Pancreas (tissue), 10 donors: ENCODE results near the gene GOLT1A. TPM values are rescaled to one million over a fixed set of nuclear protein-coding genes. Genes with fewer than 3 reads are reported as not detected.

Experiments
- ATAC-seq, 4 donors: fragments of 200-7000 bp; cut with Tn5 transposase; one replicate each; pipeline versions ENCODE4 v1.8.0 to v1.9.1; 2020; ENCODE audit warnings: mild to moderate bottlenecking in 4 of 4, moderate library complexity in 4 of 4
- DNase-seq, 6 donors: peaks; one replicate each; pipeline ENCODE4 v3.0.0-alpha.2; 2020
- FAIRE-seq: peaks from 2 replicates; lab custom pipeline; 2012; peaks lifted over from hg19 to GRCh38; lab: Jason Lieb, UNC
- H3K27ac ChIP-seq, 4 donors: fragments of 200-600 bp; sonication (generic); 1 replicate in 3 of 4; 2 replicates in 1 of 4; pipeline versions ENCODE4 v1.5.0 to v1.8.0; 2020
- H3K27me3 ChIP-seq, 4 donors: fragments of 200-600 bp; one replicate each; pipeline ENCODE4 v1.8.0; 2021
- H3K36me3 ChIP-seq, 3 donors: fragments of 200-600 bp; sonication (generic) in 1 of 3; one replicate each; pipeline versions ENCODE4 v1.5.0 to v1.8.0; 2020 to 2021
- H3K4me1 ChIP-seq, 3 donors: fragments of 200-600 bp; one replicate each; pipeline ENCODE4 v1.8.0; 2021
- H3K4me3 ChIP-seq, 4 donors: fragments of 200-600 bp; sonication (generic) in 2 of 4; one replicate each; pipeline versions ENCODE4 v1.5.0 to v1.8.0; 2020 to 2021
- H3K9me3 ChIP-seq, 4 donors: fragments of 200-600 bp; one replicate each; pipeline ENCODE4 v1.8.0; 2021
- WGBS, 2 donors: extraction: QIAGEN DNeasy Blood & Tissue Kit; methylation state at CpG; one replicate each; pipeline ENCODE4 v1.1.7; 2013; 5-methylcytosine and 5-hydroxymethylcytosine counted together
- intact Hi-C, 3 donors: fragments of 100-400 bp; cut with DNase I; formaldehyde crosslinking; loops; one replicate each; pipeline versions ENCODE4 v1.11.1 to v1.14.2; 2022
- polyA plus RNA-seq, 2 donors: library from polyadenylated mRNA; stranded (reverse); fragments of 200-250 nt; gene quantifications; one replicate each; pipeline ENCODE4 v1.2.3, GENCODE V29; 2013
- total RNA-seq, 6 donors: library from RNA; stranded (reverse); fragmentation: NEBNext Ultra II Directional in 4 of 6; extraction: Animal tissue kit (Norgen Biotek cat#: 25700) in 4 of 6; gene quantifications; one replicate each; pipeline versions ENCODE4 v1.2.1 to v1.2.4, GENCODE V29; 2021 to 2023
- TF ChIP-seq, protein P1 (sequence below), 4 donors: fragments of 200-600 bp; sonication (generic) in 3 of 4; IDR thresholded peaks; one replicate each; pipeline versions ENCODE4 v1.5.0 to v1.8.0; 2021; ENCODE audit warnings: antibody characterized with exemption in 4 of 4
- donor health status: healthy with polysubstance abuse.
- donor health status: DM: no; HTN: no; CAD: no; lungs with moderate emphysema.
- donor health status: DM: no; HTN: no; CAD: no.
- donor health status: control.
- donor health status: control.
- donor health status: Bipolar disorder and iron deficiency.
- donor health status: DM: yes; HTN: yes; CAD: no.
- donor health status: DM: no; HTN: no; CAD: no.
- donor health status: DM: no; HTN: no; CAD: no.
- donor health status: DM: yes; HTN: yes; CAD: no.

GOLT1A gene
- total and polyA plus RNA-seq, 8 donors: 6.0 to 38.8 (median 8.4) TPM

DNA sequence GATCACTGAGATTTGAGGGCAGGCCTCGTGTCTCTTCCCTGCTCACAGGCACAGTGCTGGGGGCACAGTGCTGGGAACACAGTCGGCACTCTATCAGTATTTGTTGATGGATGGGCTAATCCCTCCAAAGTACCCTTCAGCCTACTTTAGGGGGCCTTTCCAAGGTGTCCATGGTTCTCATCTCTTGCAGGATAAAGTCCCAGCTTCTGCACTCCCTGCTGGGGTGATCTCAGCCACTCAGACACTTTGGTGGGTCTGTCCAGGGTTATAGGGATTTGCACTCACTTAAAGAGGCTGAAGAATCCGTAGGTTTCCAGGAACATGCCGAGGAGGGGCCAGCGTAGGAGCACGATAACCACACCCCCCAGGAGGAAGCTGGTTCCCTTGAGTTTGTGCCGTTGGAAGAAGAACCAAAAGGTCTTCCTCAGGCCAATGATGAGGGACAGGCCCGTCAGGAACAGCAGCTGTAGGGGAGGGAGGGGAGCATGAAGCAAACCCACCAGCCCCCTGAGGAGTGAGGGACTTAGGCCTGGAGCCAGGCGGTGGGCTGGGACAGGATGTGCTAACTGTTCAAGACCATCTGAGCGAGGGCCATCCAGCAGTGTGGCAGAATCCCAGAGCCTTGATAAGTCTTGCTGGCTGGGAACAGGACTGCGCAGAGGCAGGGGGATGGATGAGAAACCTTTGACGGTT is 12.3 kb downstream of the GOLT1A start:
- intact Hi-C loops: no loop called here
- ATAC-seq (no peak), DNase-seq (peak in 1 of 6 donors; percentile 32), FAIRE-seq (no peak)
- no peaks in the 10 kb centered on the region for H3K27me3 ChIP-seq
- TF ChIP-seq, protein P1, sequence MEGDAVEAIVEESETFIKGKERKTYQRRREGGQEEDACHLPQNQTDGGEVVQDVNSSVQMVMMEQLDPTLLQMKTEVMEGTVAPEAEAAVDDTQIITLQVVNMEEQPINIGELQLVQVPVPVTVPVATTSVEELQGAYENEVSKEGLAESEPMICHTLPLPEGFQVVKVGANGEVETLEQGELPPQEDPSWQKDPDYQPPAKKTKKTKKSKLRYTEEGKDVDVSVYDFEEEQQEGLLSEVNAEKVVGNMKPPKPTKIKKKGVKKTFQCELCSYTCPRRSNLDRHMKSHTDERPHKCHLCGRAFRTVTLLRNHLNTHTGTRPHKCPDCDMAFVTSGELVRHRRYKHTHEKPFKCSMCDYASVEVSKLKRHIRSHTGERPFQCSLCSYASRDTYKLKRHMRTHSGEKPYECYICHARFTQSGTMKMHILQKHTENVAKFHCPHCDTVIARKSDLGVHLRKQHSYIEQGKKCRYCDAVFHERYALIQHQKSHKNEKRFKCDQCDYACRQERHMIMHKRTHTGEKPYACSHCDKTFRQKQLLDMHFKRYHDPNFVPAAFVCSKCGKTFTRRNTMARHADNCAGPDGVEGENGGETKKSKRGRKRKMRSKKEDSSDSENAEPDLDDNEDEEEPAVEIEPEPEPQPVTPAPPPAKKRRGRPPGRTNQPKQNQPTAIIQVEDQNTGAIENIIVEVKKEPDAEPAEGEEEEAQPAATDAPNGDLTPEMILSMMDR (IDR thresholded peaks at IDR 0.05): no peak
- H3K4me1 ChIP-seq: no peaks in the 10 kb centered on the region
- H3K27ac ChIP-seq: no peak overlapping the region
- 85 to 86% methylated on average over 12 of the region's 12 CpGs for WGBS, 2 donors
- H3K4me3 ChIP-seq: no peak overlapping the region
- no peaks in the 10 kb centered on the region for H3K36me3 ChIP-seq
- H3K9me3 ChIP-seq: no peaks in the 10 kb centered on the region

DNA sequence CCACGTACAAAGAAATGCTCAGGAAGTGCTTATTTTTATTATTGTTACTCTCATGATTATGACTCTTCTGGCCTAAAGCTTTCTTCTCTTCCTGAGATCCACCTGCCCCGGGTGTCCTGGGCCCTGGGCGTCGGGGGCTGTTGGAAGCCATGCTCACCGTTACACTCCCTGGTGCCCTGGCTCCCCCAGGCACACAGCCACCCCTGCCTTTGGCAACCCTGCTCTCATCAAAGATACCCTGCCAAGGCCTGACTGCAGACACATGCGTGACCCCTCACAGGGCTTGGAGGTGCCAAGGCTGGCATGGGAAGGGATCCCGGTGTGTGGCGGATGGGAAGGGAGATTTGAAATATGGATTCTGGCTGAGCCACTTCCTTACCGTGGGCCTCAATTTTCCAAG is 14.2 kb downstream of the GOLT1A start:
- intact Hi-C loops: no loop called here
- H3K4me1 ChIP-seq: no peaks in the 10 kb centered on the region
- ATAC-seq (no peak), FAIRE-seq (no peak), DNase-seq (peak in 1 of 6 donors; percentile 43)
- H3K27ac ChIP-seq: no peak overlapping the region
- 80 to 81% methylated on average over 9 of the region's 9 CpGs for WGBS, 2 donors
- H3K4me3 ChIP-seq: no peak overlapping the region
- TF ChIP-seq, protein P1 (IDR thresholded peaks at IDR 0.05): no peak
- H3K9me3 ChIP-seq: no peaks in the 10 kb centered on the region
- H3K27me3 ChIP-seq: no peaks in the 10 kb centered on the region
- no peaks in the 10 kb centered on the region for H3K36me3 ChIP-seq

DNA sequence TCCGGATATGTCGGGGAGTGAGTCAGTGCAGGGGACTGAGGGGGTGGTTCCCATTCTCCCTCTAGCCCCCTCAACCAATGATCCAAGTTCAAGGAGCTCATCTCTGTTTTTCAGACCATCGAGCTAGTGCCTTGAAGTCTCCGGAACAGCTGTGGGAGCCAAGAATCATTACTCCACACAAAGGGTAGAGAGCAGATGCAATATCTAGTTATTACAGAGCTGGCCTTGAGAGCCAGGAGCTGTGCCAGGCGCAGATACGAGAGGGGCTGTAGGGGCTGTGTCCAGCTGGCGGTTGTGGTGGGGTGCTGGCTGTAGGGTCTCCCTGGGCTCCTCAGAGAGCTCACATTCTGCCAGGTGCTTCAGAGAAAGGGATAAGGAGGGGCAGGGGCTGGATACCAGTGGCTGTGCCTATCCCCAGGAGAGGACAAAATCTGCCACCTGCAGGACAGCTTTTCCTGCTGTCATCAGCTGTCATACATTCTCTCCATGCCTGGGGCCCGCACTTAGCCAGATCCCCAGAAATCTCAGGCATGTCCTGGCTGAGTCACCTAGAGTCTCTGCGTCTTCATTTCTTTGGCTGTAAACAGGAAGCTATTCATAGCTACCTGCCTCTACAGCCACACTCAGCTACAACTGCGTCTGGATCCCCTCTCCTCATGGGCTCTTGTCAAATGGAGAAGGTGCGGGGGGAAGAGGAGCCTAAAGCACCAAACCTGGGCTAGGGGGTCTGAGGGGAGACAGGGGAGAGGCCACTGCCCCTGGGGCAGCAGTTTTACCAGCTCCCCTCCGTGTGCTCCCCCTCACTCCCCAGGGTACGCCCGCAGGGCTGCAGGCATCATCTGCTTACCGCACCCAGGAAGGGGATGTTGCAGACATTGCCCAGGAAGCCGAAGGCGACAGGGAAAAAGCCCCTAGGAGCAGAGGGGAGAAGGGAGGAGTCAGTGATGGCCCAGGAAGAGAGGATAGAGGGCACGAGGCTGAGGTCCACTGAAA is 15.1 kb downstream of the GOLT1A start:
- WGBS, 2 donors: 58 to 69% methylated on average over 18 of the region's 18 CpGs
- TF ChIP-seq, protein P1 (IDR thresholded peaks at IDR 0.05): no peak
- peak in 2 of 6 donors; percentile 40 to 49 for DNase-seq
- H3K9me3 ChIP-seq: no peaks in the 10 kb centered on the region
- H3K27ac ChIP-seq: no peak overlapping the region
- H3K27me3 ChIP-seq: no peaks in the 10 kb centered on the region
- FAIRE-seq: no peak
- H3K36me3 ChIP-seq: no peaks in the 10 kb centered on the region
- intact Hi-C loops: no loop called here
- no peak overlapping the region for H3K4me3 ChIP-seq
- no peaks in the 10 kb centered on the region for H3K4me1 ChIP-seq
- ATAC-seq: peak; percentile 20 to 75 (median 50)

DNA sequence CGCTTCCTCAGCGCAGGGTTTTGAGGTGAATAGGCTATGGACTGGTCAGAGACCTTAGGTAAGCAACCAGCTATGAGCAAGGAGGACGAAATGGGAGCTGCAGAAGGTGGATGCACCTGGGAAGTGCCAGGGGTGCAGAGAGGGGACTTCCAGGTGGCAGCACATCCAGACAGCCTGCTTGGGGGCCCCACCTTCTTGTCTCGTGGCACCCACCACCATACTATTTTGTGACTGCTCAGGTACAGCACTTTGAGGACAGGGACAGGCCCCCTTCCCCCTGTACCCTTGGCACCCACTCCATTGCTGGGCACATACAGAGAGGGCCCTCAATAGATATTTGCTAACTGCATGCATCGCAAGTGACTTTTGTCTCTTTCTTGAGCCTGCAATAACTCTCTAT is 16.7 kb downstream of the GOLT1A start:
- no peaks in the 10 kb centered on the region for H3K27me3 ChIP-seq

More for the DNA sequence above, 16.7 kb downstream of the GOLT1A start:
- no peak overlapping the region for H3K4me3 ChIP-seq
- H3K36me3 ChIP-seq: no peaks in the 10 kb centered on the region
- TF ChIP-seq, protein P1 (IDR thresholded peaks at IDR 0.05): no peak
- no peaks in the 10 kb centered on the region for H3K9me3 ChIP-seq
- no peak overlapping the region for H3K27ac ChIP-seq
- H3K4me1 ChIP-seq: no peaks in the 10 kb centered on the region
- no peak for FAIRE-seq
- ATAC-seq: no peak
- DNase-seq: peak in 1 of 6 donors; percentile 20
- intact Hi-C loops: no loop called here
- WGBS, 2 donors: 76% methylated on average over 5 of the region's 5 CpGs
